Measurements from ENCODE around the gene ID3.

- TF ChIP-seq CTCF (IDR thresholded peaks at IDR 0.05; ENCODE audit: low read depth, low read length): no peak
- no peak for TF ChIP-seq POLR2A (IDR thresholded peaks at IDR 0.05; ENCODE audit: extremely low read depth, insufficient read length)
- TF ChIP-seq MAX (IDR thresholded peaks at IDR 0.05; ENCODE audit: low read depth, low read length): no peak
These were observed 497 bp downstream of the ID3 start for GRCh38 chr1:23558872-23559135.

Measured in NB4 (cell line).